HG03558 (cell line): ENCODE measurements around the gene SEPTIN5.

Experiments
- ATAC-seq: cut with Tn5 transposase; IDR thresholded peaks from one replicate; pipeline ENCODE4 v1.9.1; 2021; ENCODE audit warnings: moderate number of reproducible peaks; ENCODE audit not compliant: unreplicated experiment; ENCODE audit errors: extremely low read depth

SEPTIN5 gene

GRCh38 chr22:19769393-19769715, 55.1 kb downstream of the SEPTIN5 start:
- no peak for ATAC-seq

GRCh38 chr22:19770349-19771220, 56.3 kb downstream of the SEPTIN5 start:
- ATAC-seq: no peak

GRCh38 chr22:19772422-19772672, 58.0 kb downstream of the SEPTIN5 start:
- ATAC-seq: no peak
